HCT116 (cell line): ENCODE results near the gene F2RL3. TPM values are rescaled to one million over a fixed set of nuclear protein-coding genes. Genes with fewer than 3 reads are reported as not detected.
A peak's percentile ranks its signal among the peaks of the same experiment; 100 is the strongest.

Source experiments
- ATAC-seq: fragments of 200-7000 bp; cut with Tn5 transposase; 2 replicates; pipeline ENCODE4 v1.9.1; 2020; ENCODE audit warnings: mild to moderate bottlenecking, moderate library complexity
- BruUV-seq: library from RNA; stranded (reverse); fragments of 400-500 nt; replicated peaks from 2 replicates; lab custom pipeline; 2021; lab: Mats Ljungman, UMichigan
- CTCF ChIA-PET: fragments of 300-600 bp; sonication (Branson Sonifier 250); formaldehyde crosslinking; loops from one replicate; lab custom pipeline; 2021; ENCODE audit warnings: antibody characterized with exemption; lab: Charles Lee
- POLR2A ChIA-PET: fragments of 300-600, 350-600 bp; sonication (Branson Sonifier 250); formaldehyde crosslinking; loops from one replicate; lab custom pipeline; 2021; ENCODE audit warnings: antibody characterized with exemption; lab: Charles Lee
- RAD21 ChIA-PET, 2 experiments: fragments of 300-600 bp; sonication (Branson Sonifier 250); formaldehyde crosslinking; loops; one replicate each; lab custom pipeline; 2023; ENCODE audit warnings: low total read pairs in 2 of 2; ENCODE audit not compliant: uncharacterized antibody in 2 of 2, unreplicated experiment in 2 of 2, low non-redundant PET in 1 of 2; lab: Charles Lee
- DNase-seq: peaks from one replicate; pipeline ENCODE4 v3.0.0-alpha.2; 2010; ENCODE audit warnings: low read depth, low spot score
- H2AFZ ChIP-seq: fragments of 200-600 bp; shearing (Covaris generic), sonication (generic); 2 replicates; pipeline ENCODE4 v1.6.1; 2017; ENCODE audit warnings: low read depth, mixed run types, mixed read lengths, antibody characterized with exemption, low read length; ENCODE audit not compliant: poor library complexity, severe bottlenecking
- H3K27ac ChIP-seq: 2 replicates; pipeline ENCODE4 v1.5.1; 2012; ENCODE audit warnings: low read depth, low read length
- H3K27me3 ChIP-seq: fragments of 200-600 bp; sonication (generic); 2 replicates; pipeline ENCODE4 v1.6.1; 2016; ENCODE audit warnings: mixed run types, low read length, mixed read lengths; ENCODE audit not compliant: insufficient read depth
- H3K36me3 ChIP-seq, 2 experiments: fragments of 200-500 bp in 1 of 2; fragments of 200-600 bp in 1 of 2; sonication (Bioruptor generic) in 1 of 2; sonication (generic) in 1 of 2; 2 replicates each; pipeline versions ENCODE4 v1.5.1 to v1.6.1; 2014 to 2016; ENCODE audit warnings: low read length in 2 of 2, inconsistent platforms in 1 of 2, mixed read lengths in 1 of 2, mixed run types in 1 of 2; ENCODE audit not compliant: insufficient read depth in 2 of 2, control insufficient read depth in 1 of 2
- H3K4me1 ChIP-seq, 2 experiments: fragments of 200-600 bp in 1 of 2; sonication (generic) in 1 of 2; 2 replicates each; pipeline versions ENCODE4 v1.5.1 to v1.6.1; 2012 to 2017; ENCODE audit warnings: low read length in 2 of 2, inconsistent platforms in 1 of 2, mild to moderate bottlenecking in 1 of 2, mixed read lengths in 1 of 2, mixed run types in 1 of 2, moderate library complexity in 1 of 2; ENCODE audit not compliant: insufficient read depth in 2 of 2, control insufficient read depth in 1 of 2
- H3K4me2 ChIP-seq: fragments of 200-600 bp; sonication (generic); 2 replicates; pipeline ENCODE4 v1.6.1; 2017; ENCODE audit warnings: mixed run types, low read length, mixed read lengths
- H3K4me3 ChIP-seq, 2 experiments: fragments of 200-600 bp in 1 of 2; sonication (generic) in 1 of 2; replicated peaks in 1 of 2; 2 replicates each; pipeline ENCODE4 v1.5.1; 2011 to 2016; ENCODE audit warnings: low read length in 2 of 2, control low read depth in 1 of 2, low read depth in 1 of 2, mild to moderate bottlenecking in 1 of 2, mixed read lengths in 1 of 2, mixed run types in 1 of 2
- H3K79me2 ChIP-seq: fragments of 200-600 bp; sonication (generic); 2 replicates; pipeline ENCODE4 v1.6.1; 2017; ENCODE audit warnings: mild to moderate bottlenecking, mixed run types, low read length, moderate library complexity, mixed read lengths; ENCODE audit not compliant: insufficient read depth
- H3K9ac ChIP-seq: fragments of 200-600 bp; sonication (generic); 2 replicates; pipeline ENCODE4 v1.6.1; 2016; ENCODE audit warnings: low read length, mixed read lengths
- H3K9me2 ChIP-seq: fragments of 200-600 bp; sonication (generic), shearing (Covaris generic); 2 replicates; pipeline ENCODE4 v1.6.1; 2017; ENCODE audit warnings: mixed run types, mild to moderate bottlenecking, moderate library complexity; ENCODE audit not compliant: insufficient read depth
- H3K9me3 ChIP-seq, 2 experiments: fragments of 200-500 bp in 1 of 2; fragments of 200-600 bp in 1 of 2; sonication (Bioruptor generic) in 1 of 2; sonication (generic) in 1 of 2; 2 replicates each; pipeline ENCODE4 v1.6.1; 2014 to 2017; ENCODE audit warnings: low read length in 2 of 2, mixed read lengths in 2 of 2, inconsistent platforms in 1 of 2, low read depth in 1 of 2, mild to moderate bottlenecking in 1 of 2, mixed run types in 1 of 2, moderate library complexity in 1 of 2; ENCODE audit not compliant: control insufficient read depth in 1 of 2, insufficient read depth in 1 of 2
- H4K20me1 ChIP-seq: fragments of 200-600 bp; sonication (generic), shearing (Covaris generic); 2 replicates; pipeline ENCODE4 v1.6.1; 2017; ENCODE audit warnings: mixed run types, mild to moderate bottlenecking, moderate library complexity; ENCODE audit not compliant: insufficient read depth
- CEBPB ChIP-seq: IDR thresholded peaks from 2 replicates; pipeline ENCODE4 v1.6.1; 2012; ENCODE audit warnings: low read depth
- CTCF ChIP-seq, 3 experiments: fragments of 200-600 bp in 1 of 3; sonication (generic) in 1 of 3; IDR thresholded peaks in 2 of 3; conservative IDR thresholded peaks in 1 of 3; 2 replicates each; pipeline ENCODE4 v1.5.1; 2012 to 2017; ENCODE audit warnings: low read depth in 2 of 3, low read length in 2 of 3, antibody characterized with exemption in 1 of 3, borderline replicate concordance in 1 of 3, control low read depth in 1 of 3, mild to moderate bottlenecking in 1 of 3, mixed read lengths in 1 of 3, mixed run types in 1 of 3, moderate library complexity in 1 of 3; ENCODE audit not compliant: insufficient read depth in 1 of 3
- EGR1 ChIP-seq: IDR thresholded peaks from 2 replicates; pipeline ENCODE4 v1.6.1; 2012; ENCODE audit warnings: low read depth
- ELF1 ChIP-seq: IDR thresholded peaks from 2 replicates; pipeline ENCODE4 v1.6.1; 2012; ENCODE audit warnings: low read depth, borderline replicate concordance
- EZH2 ChIP-seq: fragments of 200-600 bp; sonication (generic); IDR thresholded peaks from 2 replicates; pipeline ENCODE4 v1.6.1; 2017; ENCODE audit warnings: antibody characterized with exemption, mixed run types
- EZH2phosphoT487 ChIP-seq: fragments of 200-600 bp; IDR thresholded peaks from 2 replicates; pipeline ENCODE4 v1.6.1; 2018; ENCODE audit warnings: antibody characterized with exemption, borderline replicate concordance
- FOSL1 ChIP-seq: IDR thresholded peaks from 2 replicates; pipeline ENCODE4 v1.6.1; 2012; ENCODE audit warnings: low read depth
- JUND ChIP-seq: IDR thresholded peaks from 2 replicates; pipeline ENCODE4 v1.6.1; 2012
- MAX ChIP-seq: IDR thresholded peaks from 2 replicates; pipeline ENCODE4 v1.6.1; 2012
- POLR2A ChIP-seq: IDR thresholded peaks from 2 replicates; pipeline ENCODE4 v1.7.0; 2011; ENCODE audit warnings: borderline replicate concordance; ENCODE audit not compliant: insufficient read depth, insufficient read length; ENCODE audit errors: extremely low read depth
- POLR2AphosphoS5 ChIP-seq: IDR thresholded peaks from 2 replicates; pipeline ENCODE4 v1.6.1; 2011; ENCODE audit warnings: mild to moderate bottlenecking, low read depth, low read length, moderate library complexity
- RAD21 ChIP-seq: IDR thresholded peaks from 2 replicates; pipeline ENCODE4 v1.6.1; 2012; ENCODE audit warnings: low read depth, mild to moderate bottlenecking
- YY1 ChIP-seq: IDR thresholded peaks from 2 replicates; pipeline ENCODE4 v1.6.1; 2011; ENCODE audit warnings: low read length, low read depth, moderate library complexity, mild to moderate bottlenecking; ENCODE audit not compliant: insufficient replicate concordance; ENCODE audit errors: extremely low read depth
- ZFX ChIP-seq: fragments of 450-650 bp; IDR thresholded peaks from 2 replicates; pipeline ENCODE4 v1.6.1; 2017
- ZNF274 ChIP-seq: fragments of 200-500 bp; sonication (Bioruptor generic); IDR thresholded peaks from 2 replicates; pipeline ENCODE4 v1.6.1; 2014; ENCODE audit warnings: mild to moderate bottlenecking, low read depth, low read length, inconsistent platforms
- intact Hi-C: fragments of 100-400 bp; cut with micrococcal nuclease; formaldehyde crosslinking; loops from 2 replicates; pipeline ENCODE4 v1.10.0; 2022
- total RNA-seq: library from RNA; stranded (reverse); gene quantifications from one replicate; pipeline ENCODE4 v1.2.1, GENCODE V29; 2021; ENCODE audit not compliant: unreplicated experiment
- TF ChIP-seq, protein P1 (sequence below): IDR thresholded peaks from 2 replicates; pipeline ENCODE4 v1.6.1; 2011; ENCODE audit warnings: mild to moderate bottlenecking, low read length, moderate library complexity; ENCODE audit not compliant: insufficient replicate concordance; ENCODE audit errors: extremely low read depth
- TF ChIP-seq, protein P2 (sequence below): IDR thresholded peaks from 2 replicates; pipeline ENCODE4 v1.6.1; 2012; ENCODE audit warnings: low read depth
- TF ChIP-seq, protein P3 (sequence below): IDR thresholded peaks from 2 replicates; pipeline ENCODE4 v1.6.1; 2012

F2RL3 gene
- total RNA-seq, 1 experiment from 2014 or later = 0.10 TPM

- peak; percentile 62 for ATAC-seq
- TF ChIP-seq, protein P1, sequence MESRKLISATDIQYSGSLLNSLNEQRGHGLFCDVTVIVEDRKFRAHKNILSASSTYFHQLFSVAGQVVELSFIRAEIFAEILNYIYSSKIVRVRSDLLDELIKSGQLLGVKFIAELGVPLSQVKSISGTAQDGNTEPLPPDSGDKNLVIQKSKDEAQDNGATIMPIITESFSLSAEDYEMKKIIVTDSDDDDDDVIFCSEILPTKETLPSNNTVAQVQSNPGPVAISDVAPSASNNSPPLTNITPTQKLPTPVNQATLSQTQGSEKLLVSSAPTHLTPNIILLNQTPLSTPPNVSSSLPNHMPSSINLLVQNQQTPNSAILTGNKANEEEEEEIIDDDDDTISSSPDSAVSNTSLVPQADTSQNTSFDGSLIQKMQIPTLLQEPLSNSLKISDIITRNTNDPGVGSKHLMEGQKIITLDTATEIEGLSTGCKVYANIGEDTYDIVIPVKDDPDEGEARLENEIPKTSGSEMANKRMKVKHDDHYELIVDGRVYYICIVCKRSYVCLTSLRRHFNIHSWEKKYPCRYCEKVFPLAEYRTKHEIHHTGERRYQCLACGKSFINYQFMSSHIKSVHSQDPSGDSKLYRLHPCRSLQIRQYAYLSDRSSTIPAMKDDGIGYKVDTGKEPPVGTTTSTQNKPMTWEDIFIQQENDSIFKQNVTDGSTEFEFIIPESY = no peak
- no peak for TF ChIP-seq YY1
- no peak for TF ChIP-seq CEBPB
- TF ChIP-seq JUND = no peak
- TF ChIP-seq, protein P2, sequence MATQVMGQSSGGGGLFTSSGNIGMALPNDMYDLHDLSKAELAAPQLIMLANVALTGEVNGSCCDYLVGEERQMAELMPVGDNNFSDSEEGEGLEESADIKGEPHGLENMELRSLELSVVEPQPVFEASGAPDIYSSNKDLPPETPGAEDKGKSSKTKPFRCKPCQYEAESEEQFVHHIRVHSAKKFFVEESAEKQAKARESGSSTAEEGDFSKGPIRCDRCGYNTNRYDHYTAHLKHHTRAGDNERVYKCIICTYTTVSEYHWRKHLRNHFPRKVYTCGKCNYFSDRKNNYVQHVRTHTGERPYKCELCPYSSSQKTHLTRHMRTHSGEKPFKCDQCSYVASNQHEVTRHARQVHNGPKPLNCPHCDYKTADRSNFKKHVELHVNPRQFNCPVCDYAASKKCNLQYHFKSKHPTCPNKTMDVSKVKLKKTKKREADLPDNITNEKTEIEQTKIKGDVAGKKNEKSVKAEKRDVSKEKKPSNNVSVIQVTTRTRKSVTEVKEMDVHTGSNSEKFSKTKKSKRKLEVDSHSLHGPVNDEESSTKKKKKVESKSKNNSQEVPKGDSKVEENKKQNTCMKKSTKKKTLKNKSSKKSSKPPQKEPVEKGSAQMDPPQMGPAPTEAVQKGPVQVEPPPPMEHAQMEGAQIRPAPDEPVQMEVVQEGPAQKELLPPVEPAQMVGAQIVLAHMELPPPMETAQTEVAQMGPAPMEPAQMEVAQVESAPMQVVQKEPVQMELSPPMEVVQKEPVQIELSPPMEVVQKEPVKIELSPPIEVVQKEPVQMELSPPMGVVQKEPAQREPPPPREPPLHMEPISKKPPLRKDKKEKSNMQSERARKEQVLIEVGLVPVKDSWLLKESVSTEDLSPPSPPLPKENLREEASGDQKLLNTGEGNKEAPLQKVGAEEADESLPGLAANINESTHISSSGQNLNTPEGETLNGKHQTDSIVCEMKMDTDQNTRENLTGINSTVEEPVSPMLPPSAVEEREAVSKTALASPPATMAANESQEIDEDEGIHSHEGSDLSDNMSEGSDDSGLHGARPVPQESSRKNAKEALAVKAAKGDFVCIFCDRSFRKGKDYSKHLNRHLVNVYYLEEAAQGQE = no peak
- TF ChIP-seq ZNF274 = no peak
- TF ChIP-seq ELF1 = no peak
- TF ChIP-seq ZFX = no peak
- TF ChIP-seq, protein P3, sequence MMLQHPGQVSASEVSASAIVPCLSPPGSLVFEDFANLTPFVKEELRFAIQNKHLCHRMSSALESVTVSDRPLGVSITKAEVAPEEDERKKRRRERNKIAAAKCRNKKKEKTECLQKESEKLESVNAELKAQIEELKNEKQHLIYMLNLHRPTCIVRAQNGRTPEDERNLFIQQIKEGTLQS = no peak
- no peak for TF ChIP-seq RAD21
- no peak for TF ChIP-seq MAX
- no peak for TF ChIP-seq EZH2phosphoT487
- TF ChIP-seq POLR2A = no peak
- no peak for TF ChIP-seq EGR1
- TF ChIP-seq POLR2AphosphoS5 = no peak
- TF ChIP-seq CTCF (IDR thresholded peaks at IDR 0.05 in 2 of 3, conservative IDR thresholded peaks at IDR 0.05 in 1 of 3; ENCODE audit: borderline replicate concordance in 1 of 3, insufficient read depth in 1 of 3, low read depth in 2 of 3, low read length in 2 of 3) = no peak
- no peak for TF ChIP-seq EZH2
- no peak for TF ChIP-seq FOSL1
- TF ChIP-seq, all 23 proteins: peak for 0
- Histone ChIP-seq H3K27ac (no peak overlapping the region; the same call in 1 of the 2 replicates), H3K4me3 (no peak overlapping the region), H3K36me3 (no peaks in the 10 kb centered on the region), H3K27me3 (no peaks in the 10 kb centered on the region), H3K9me2 (no peaks in the 10 kb centered on the region), H3K79me2 (no peaks in the 10 kb centered on the region), H3K9ac (no peak overlapping the region), H2AFZ (no peak overlapping the region), H3K4me2 (no peak overlapping the region), H3K4me1 (peaks cover 2 to 8% of the 10 kb centered on the region in 2 experiments; a peak in 2 of 4 replicates), H4K20me1 (no peaks in the 10 kb centered on the region), H3K9me3 (no peaks in the 10 kb centered on the region)
- POLR2A ChIA-PET = no interaction called here
- DNase-seq = peak; percentile 51
- RAD21 ChIA-PET = no interaction called here
- CTCF ChIA-PET = no interaction called here
- no TSS peak for BruUV-seq
- intact Hi-C loops = no loop called here
Measured at GRCh38 chr19:16897029-16897855, 8.4 kb downstream of the F2RL3 start.
